ENCODE results near the gene OGFR.

Gene OGFR

GRCh38 chr20:62824476-62825332 is 20.1 kb downstream of the OGFR start:
- peak overlapping the region; percentile 50 for H2AFZ ChIP-seq
- H3K9me3 ChIP-seq (ENCODE audit: control insufficient read depth, low read length): no peaks in the 10 kb centered on the region
- no peaks in the 10 kb centered on the region for H3K36me3 ChIP-seq (ENCODE audit: control insufficient read depth, insufficient read depth, low read length)
- H3K4me1 ChIP-seq: no peaks in the 10 kb centered on the region
- no peak overlapping the region for H3K27ac ChIP-seq
- no peak for TF ChIP-seq CTCF (IDR thresholded peaks at IDR 0.05)
- H3K4me2 ChIP-seq (ENCODE audit: low read length): peak overlapping the region; percentile 61
- no peaks in the 10 kb centered on the region for H3K79me2 ChIP-seq
- peak overlapping the region; percentile 43 for H3K4me3 ChIP-seq (ENCODE audit: low read depth, low read length)
- no peak overlapping the region for H3K9ac ChIP-seq
- H3K27me3 ChIP-seq (ENCODE audit: control insufficient read depth, insufficient read depth, low read length): no peaks in the 10 kb centered on the region

GRCh38 chr20:62825333-62825985 is 20.8 kb downstream of the OGFR start:
- no peaks in the 10 kb centered on the region for H3K4me1 ChIP-seq
- H3K4me2 ChIP-seq (ENCODE audit: low read length): no peak overlapping the region
- H3K27ac ChIP-seq: no peak overlapping the region
- no peaks in the 10 kb centered on the region for H3K36me3 ChIP-seq (ENCODE audit: control insufficient read depth, insufficient read depth, low read length)
- no peaks in the 10 kb centered on the region for H3K9me3 ChIP-seq (ENCODE audit: control insufficient read depth, low read length)
- H3K4me3 ChIP-seq (ENCODE audit: low read depth, low read length): no peak overlapping the region
- H3K27me3 ChIP-seq (ENCODE audit: control insufficient read depth, insufficient read depth, low read length): no peaks in the 10 kb centered on the region
- no peaks in the 10 kb centered on the region for H3K79me2 ChIP-seq
- no peak overlapping the region for H2AFZ ChIP-seq
- H3K9ac ChIP-seq: no peak overlapping the region
- no peak for TF ChIP-seq CTCF (IDR thresholded peaks at IDR 0.05)

GRCh38 chr20:62825986-62826645 is 21.5 kb downstream of the OGFR start:
- H3K4me3 ChIP-seq (ENCODE audit: low read depth, low read length): no peak overlapping the region

GRCh38 chr20:62826646-62827310 is 22.1 kb downstream of the OGFR start:
- Histone ChIP-seq H3K4me2 (ENCODE audit: low read length) (no peak overlapping the region), H3K79me2 (no peaks in the 10 kb centered on the region), H3K9ac (no peak overlapping the region), H2AFZ (no peak overlapping the region), H3K27ac (no peak overlapping the region), H3K9me3 (ENCODE audit: control insufficient read depth, low read length) (no peaks in the 10 kb centered on the region), H3K4me1 (no peaks in the 10 kb centered on the region), H3K27me3 (ENCODE audit: control insufficient read depth, insufficient read depth, low read length) (no peaks in the 10 kb centered on the region), H3K36me3 (ENCODE audit: control insufficient read depth, insufficient read depth, low read length) (no peaks in the 10 kb centered on the region), H3K4me3 (ENCODE audit: low read depth, low read length) (no peak overlapping the region)
- no peak for TF ChIP-seq CTCF (IDR thresholded peaks at IDR 0.05)

More at GRCh38 chr20:62825986-62826645, 21.5 kb downstream of the OGFR start:
- Histone ChIP-seq H3K4me1 (no peaks in the 10 kb centered on the region), H3K4me2 (ENCODE audit: low read length) (no peak overlapping the region), H3K27me3 (ENCODE audit: control insufficient read depth, insufficient read depth, low read length) (no peaks in the 10 kb centered on the region), H2AFZ (no peak overlapping the region), H3K9me3 (ENCODE audit: control insufficient read depth, low read length) (no peaks in the 10 kb centered on the region), H3K36me3 (ENCODE audit: control insufficient read depth, insufficient read depth, low read length) (no peaks in the 10 kb centered on the region), H3K79me2 (no peaks in the 10 kb centered on the region), H3K9ac (no peak overlapping the region), H3K27ac (no peak overlapping the region)
- TF ChIP-seq CTCF (IDR thresholded peaks at IDR 0.05): no peak

Measured in parathyroid adenoma (tissue), 2 donors.